ENCODE measurements around the gene IMMP2L. TPM values are rescaled to one million over a fixed set of nuclear protein-coding genes. Genes with fewer than 3 reads are reported as not detected.

IMMP2L gene
- total RNA-seq, 4 donors from 2014 or later, result 12.0 to 22.2 (median 17.5) TPM

DNA sequence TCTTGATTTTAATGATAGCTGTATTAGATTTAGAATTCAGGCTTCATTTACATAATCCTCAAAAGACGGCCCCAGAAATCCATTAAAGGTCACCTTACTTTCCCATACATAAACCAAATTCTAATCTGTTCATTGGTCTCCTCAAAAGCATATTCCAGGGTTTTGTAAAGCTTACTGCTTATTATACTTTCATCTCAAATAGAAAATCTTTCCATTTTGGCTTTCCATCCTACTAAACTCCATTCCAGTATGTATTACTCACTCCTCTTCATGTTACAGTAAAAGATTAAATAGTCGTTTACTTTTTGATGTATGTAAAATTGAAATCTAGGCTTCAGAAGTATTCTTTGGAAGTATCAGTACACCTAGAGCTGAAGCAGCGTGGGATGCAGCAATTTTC, 614.9 kb downstream of the IMMP2L start:
- Histone ChIP-seq H3K4me1 (peaks cover 9 to 46% (median 30%) of the 10 kb centered on the region in 4 donors), H3K27ac (replicated peaks in 1 of 4) (no peak overlapping the region), H3K27me3 (no peaks in the 10 kb centered on the region), H3K4me3 (no peak overlapping the region), H3K36me3 (no peaks in the 10 kb centered on the region), H3K9me3 (no peaks in the 10 kb centered on the region)
- DNase-seq (ENCODE audit: extremely low spot score), result no peak
- TF ChIP-seq, protein P1, sequence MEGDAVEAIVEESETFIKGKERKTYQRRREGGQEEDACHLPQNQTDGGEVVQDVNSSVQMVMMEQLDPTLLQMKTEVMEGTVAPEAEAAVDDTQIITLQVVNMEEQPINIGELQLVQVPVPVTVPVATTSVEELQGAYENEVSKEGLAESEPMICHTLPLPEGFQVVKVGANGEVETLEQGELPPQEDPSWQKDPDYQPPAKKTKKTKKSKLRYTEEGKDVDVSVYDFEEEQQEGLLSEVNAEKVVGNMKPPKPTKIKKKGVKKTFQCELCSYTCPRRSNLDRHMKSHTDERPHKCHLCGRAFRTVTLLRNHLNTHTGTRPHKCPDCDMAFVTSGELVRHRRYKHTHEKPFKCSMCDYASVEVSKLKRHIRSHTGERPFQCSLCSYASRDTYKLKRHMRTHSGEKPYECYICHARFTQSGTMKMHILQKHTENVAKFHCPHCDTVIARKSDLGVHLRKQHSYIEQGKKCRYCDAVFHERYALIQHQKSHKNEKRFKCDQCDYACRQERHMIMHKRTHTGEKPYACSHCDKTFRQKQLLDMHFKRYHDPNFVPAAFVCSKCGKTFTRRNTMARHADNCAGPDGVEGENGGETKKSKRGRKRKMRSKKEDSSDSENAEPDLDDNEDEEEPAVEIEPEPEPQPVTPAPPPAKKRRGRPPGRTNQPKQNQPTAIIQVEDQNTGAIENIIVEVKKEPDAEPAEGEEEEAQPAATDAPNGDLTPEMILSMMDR (IDR thresholded peaks at IDR 0.05), result no peak
- TF ChIP-seq POLR2AphosphoS5 (IDR thresholded peaks at IDR 0.05) (no peak), EP300 (IDR thresholded peaks at IDR 0.05) (no peak)
- intact Hi-C loops (cut with DNase I), result no loop called here
- WGBS, result 70% methylated on average over 3 of the region's 3 CpGs

DNA sequence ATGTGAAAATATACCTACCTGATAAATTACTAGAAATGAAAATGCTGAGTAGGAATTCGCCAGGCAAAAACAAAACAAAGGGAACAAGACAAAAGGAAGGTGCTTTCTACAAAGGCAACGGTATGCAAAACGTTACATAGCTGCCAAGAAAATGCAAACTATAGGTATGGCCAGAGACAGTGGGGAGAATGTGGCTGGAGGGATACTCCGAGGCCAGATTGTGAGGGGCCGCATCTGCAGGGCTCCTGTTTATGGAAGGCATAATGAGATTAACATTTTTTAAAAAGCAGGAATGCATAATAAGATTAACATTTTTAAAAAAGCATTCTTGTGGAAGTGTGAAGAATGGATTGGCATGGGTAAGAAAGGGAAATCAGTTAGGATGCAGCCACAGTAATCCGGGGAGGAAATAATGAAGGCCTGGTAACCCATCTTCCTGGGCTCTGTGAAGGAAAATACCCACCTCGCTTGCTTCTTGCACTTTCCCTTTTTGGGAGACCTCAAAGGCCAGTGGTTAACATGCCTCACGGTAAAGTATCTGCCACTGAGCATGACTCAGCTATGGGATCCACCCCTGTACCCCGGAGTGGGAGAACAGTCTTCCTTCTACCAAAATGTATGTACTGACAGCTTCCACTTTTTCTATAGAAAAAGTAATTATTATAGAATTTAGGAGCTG, 617.2 kb downstream of the IMMP2L start:
- Histone ChIP-seq H3K36me3 (no peaks in the 10 kb centered on the region), H3K4me3 (no peak overlapping the region), H3K27me3 (no peaks in the 10 kb centered on the region), H3K27ac (replicated peaks in 1 of 4) (no peak overlapping the region), H3K9me3 (no peaks in the 10 kb centered on the region), H3K4me1 (peaks cover 9 to 34% (median 22%) of the 10 kb centered on the region in 4 donors)
- no peak for TF ChIP-seq EP300 (IDR thresholded peaks at IDR 0.05)
- TF ChIP-seq POLR2A (IDR thresholded peaks at IDR 0.05; ENCODE audit: low read depth), result no peak
- TF ChIP-seq, protein P1 (IDR thresholded peaks at IDR 0.05), result no peak
- TF ChIP-seq POLR2AphosphoS5 (IDR thresholded peaks at IDR 0.05), result no peak
- intact Hi-C loops (cut with DNase I), result no loop called here
- no peak for DNase-seq (ENCODE audit: extremely low spot score)
- WGBS, result 68% methylated on average over 9 of the region's 9 CpGs

DNA sequence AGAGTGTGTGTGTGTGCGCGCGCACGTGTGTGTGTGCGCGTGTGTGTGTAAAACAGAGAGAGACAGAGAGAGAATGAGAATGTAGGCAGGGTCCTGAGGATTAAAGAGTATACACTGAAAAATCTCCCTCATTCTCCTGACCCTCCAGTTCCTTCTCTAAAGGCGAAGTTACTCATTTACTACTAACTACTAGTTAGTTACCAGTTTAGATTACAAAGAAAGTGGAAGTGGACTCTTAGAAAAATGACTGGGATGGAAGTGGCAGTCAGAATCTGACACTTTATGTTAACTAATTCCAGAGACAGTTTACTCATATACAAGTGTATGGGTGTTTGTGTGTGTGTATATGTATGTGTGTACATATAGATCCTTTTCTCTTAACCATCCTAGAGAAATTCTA, 617.8 kb downstream of the IMMP2L start:
- Histone ChIP-seq H3K27ac (replicated peaks in 1 of 4) (no peak overlapping the region), H3K4me1 (peaks cover 9 to 34% (median 22%) of the 10 kb centered on the region in 4 donors), H3K36me3 (no peaks in the 10 kb centered on the region), H3K27me3 (no peaks in the 10 kb centered on the region), H3K4me3 (no peak overlapping the region), H3K9me3 (no peaks in the 10 kb centered on the region)
- intact Hi-C loops (cut with DNase I), result no loop called here
- 97% methylated on average over 7 of the region's 7 CpGs for WGBS
- DNase-seq (ENCODE audit: extremely low spot score), result no peak
- no peak for TF ChIP-seq EP300 (IDR thresholded peaks at IDR 0.05)
- TF ChIP-seq POLR2A (IDR thresholded peaks at IDR 0.05; ENCODE audit: low read depth), result no peak
- TF ChIP-seq, protein P1 (IDR thresholded peaks at IDR 0.05), result no peak
- no peak for TF ChIP-seq POLR2AphosphoS5 (IDR thresholded peaks at IDR 0.05)

DNA sequence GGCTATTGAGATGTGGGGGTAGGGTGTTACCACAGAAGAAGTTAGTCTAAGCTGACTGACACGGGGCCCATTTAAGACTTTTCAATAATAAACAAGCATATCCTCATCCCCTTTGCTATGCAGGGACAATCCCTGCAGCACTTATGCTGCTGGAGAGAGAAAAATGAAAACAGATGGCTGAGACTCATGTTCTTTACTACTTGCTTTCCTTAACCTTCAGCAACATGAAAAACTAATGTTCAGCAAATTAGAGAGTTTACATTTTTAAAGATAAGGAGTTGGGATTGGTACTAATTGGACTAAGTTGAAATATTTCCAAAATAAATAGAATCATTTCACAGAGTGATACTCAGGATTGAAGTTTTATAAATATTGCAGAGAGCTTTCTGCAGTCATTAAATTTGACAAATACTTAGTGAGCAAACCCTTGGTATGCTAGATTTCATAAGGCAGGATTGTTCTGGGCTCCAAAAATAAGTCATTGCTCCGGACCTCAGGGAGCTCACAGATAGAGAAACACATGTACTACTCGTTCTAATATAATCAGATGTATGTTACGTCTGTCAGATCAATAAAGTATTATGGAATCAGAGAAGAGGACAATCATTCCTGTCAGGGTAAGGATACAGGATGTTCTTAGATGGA, 618.5 kb downstream of the IMMP2L start:
- Histone ChIP-seq H3K4me3 (no peak overlapping the region), H3K36me3 (no peaks in the 10 kb centered on the region), H3K9me3 (no peaks in the 10 kb centered on the region), H3K27me3 (no peaks in the 10 kb centered on the region), H3K27ac (replicated peaks in 1 of 4) (no peak overlapping the region), H3K4me1 (peaks cover 9 to 34% (median 22%) of the 10 kb centered on the region in 4 donors)
- intact Hi-C loops (cut with DNase I), result no loop called here
- TF ChIP-seq POLR2AphosphoS5 (IDR thresholded peaks at IDR 0.05) (no peak), POLR2A (IDR thresholded peaks at IDR 0.05; ENCODE audit: low read depth) (no peak), EP300 (IDR thresholded peaks at IDR 0.05) (no peak)
- TF ChIP-seq, protein P1 (IDR thresholded peaks at IDR 0.05), result no peak
- 30% methylated on average over 4 of the region's 4 CpGs for WGBS
- no peak for DNase-seq (ENCODE audit: extremely low spot score)

Data from esophagus muscularis mucosa (tissue), 4 donors.